Activated naive CD8-positive, alpha-beta T cell treated with anti-CD3 and anti-CD28 coated beads, Interleukin-2, amount 50 U/mL, for 24 hours (primary cell): ENCODE data around the gene RNF144B.
A peak's percentile ranks its signal among the peaks of the same experiment; 100 is the strongest.
"Not testable (repeated sequence)": the region's sequence is repeated elsewhere in the genome, so short reads cannot be mapped to it uniquely, and the experiment has no call there.

Experiments used
- ATAC-seq: fragments of 150-1000 bp; cut with Tn5 transposase; one replicate; pipeline ENCODE4 v1.10.0; 2021
- DNase-seq: peaks from one replicate; pipeline ENCODE4 v3.0.0; 2021
- H3K27ac Mint-ChIP-seq: one replicate; pipeline ENCODE4 v1.8.0; 2021; ENCODE audit warnings: mild to moderate bottlenecking, mixed read lengths
- H3K27me3 Mint-ChIP-seq: one replicate; pipeline ENCODE4 v1.8.0; 2021; ENCODE audit warnings: mixed read lengths
- H3K36me3 Mint-ChIP-seq: one replicate; pipeline ENCODE4 v1.8.0; 2021; ENCODE audit warnings: low read depth, mixed read lengths
- H3K4me1 Mint-ChIP-seq: one replicate; pipeline ENCODE4 v1.8.0; 2021; ENCODE audit warnings: mixed read lengths
- H3K4me3 Mint-ChIP-seq: one replicate; pipeline ENCODE4 v1.8.0; 2021; ENCODE audit warnings: mild to moderate bottlenecking, moderate library complexity, mixed read lengths
- H3K9me3 Mint-ChIP-seq: one replicate; pipeline ENCODE4 v1.8.0; 2021; ENCODE audit warnings: mixed read lengths

Gene RNF144B

GRCh38 chr6:18389479-18389878 is 2.3 kb downstream of the RNF144B start:
- Mint-ChIP-seq H3K9me3 (no peaks in the 10 kb centered on the region), H3K4me1 (peaks cover 49% of the 10 kb centered on the region), H3K27ac (no peak overlapping the region), H3K36me3 (no peaks in the 10 kb centered on the region), H3K27me3 (no peaks in the 10 kb centered on the region), H3K4me3 (peak overlapping the region; percentile 8)
- no peak for ATAC-seq
- no peak for DNase-seq

- Mint-ChIP-seq H3K27ac (no peak overlapping the region), H3K4me3 (no peak overlapping the region), H3K9me3 (no peaks in the 10 kb centered on the region), H3K36me3 (no peaks in the 10 kb centered on the region), H3K27me3 (no peaks in the 10 kb centered on the region), H3K4me1 (peaks cover 51% of the 10 kb centered on the region)
- ATAC-seq (no peak), DNase-seq (no peak)
These were observed 3.3 kb downstream of the RNF144B start for GRCh38 chr6:18390476-18390875.

GRCh38 chr6:18391023-18391422 is 3.9 kb downstream of the RNF144B start:
- no peak for DNase-seq
- H3K9me3 Mint-ChIP-seq: no peaks in the 10 kb centered on the region
- no peaks in the 10 kb centered on the region for H3K36me3 Mint-ChIP-seq
- ATAC-seq: no peak
- H3K4me1 Mint-ChIP-seq: peaks cover 51% of the 10 kb centered on the region
- H3K27me3 Mint-ChIP-seq: no peaks in the 10 kb centered on the region
- H3K4me3 Mint-ChIP-seq: no peak overlapping the region
- no peak overlapping the region for H3K27ac Mint-ChIP-seq

GRCh38 chr6:18392346-18392877 is 5.3 kb downstream of the RNF144B start:
- ATAC-seq (no peak), DNase-seq (no peak)
- no peaks in the 10 kb centered on the region for H3K9me3 Mint-ChIP-seq
- no peak overlapping the region for H3K4me3 Mint-ChIP-seq
- peaks cover 39% of the 10 kb centered on the region for H3K4me1 Mint-ChIP-seq
- H3K36me3 Mint-ChIP-seq: no peaks in the 10 kb centered on the region
- no peak overlapping the region for H3K27ac Mint-ChIP-seq
- H3K27me3 Mint-ChIP-seq: no peaks in the 10 kb centered on the region

GRCh38 chr6:18393698-18394097 is 6.5 kb downstream of the RNF144B start:
- H3K9me3 Mint-ChIP-seq: no peaks in the 10 kb centered on the region
- H3K27me3 Mint-ChIP-seq: no peaks in the 10 kb centered on the region
- no peaks in the 10 kb centered on the region for H3K36me3 Mint-ChIP-seq
- no peak overlapping the region for H3K4me3 Mint-ChIP-seq
- peaks cover 32% of the 10 kb centered on the region for H3K4me1 Mint-ChIP-seq
- peak; percentile 43 for ATAC-seq
- no peak overlapping the region for H3K27ac Mint-ChIP-seq
- DNase-seq: no peak

GRCh38 chr6:18395177-18395855 is 8.2 kb downstream of the RNF144B start:
- no peaks in the 10 kb centered on the region for H3K36me3 Mint-ChIP-seq
- peaks cover 22% of the 10 kb centered on the region for H3K4me1 Mint-ChIP-seq
- H3K4me3 Mint-ChIP-seq: no peak overlapping the region
- no peaks in the 10 kb centered on the region for H3K9me3 Mint-ChIP-seq
- DNase-seq (no peak), ATAC-seq (no peak)
- no peak overlapping the region for H3K27ac Mint-ChIP-seq
- no peaks in the 10 kb centered on the region for H3K27me3 Mint-ChIP-seq

GRCh38 chr6:18395856-18396197 is 8.7 kb downstream of the RNF144B start:
- DNase-seq: no peak
- Mint-ChIP-seq H3K27ac (no peak overlapping the region), H3K4me1 (peaks cover 22% of the 10 kb centered on the region), H3K4me3 (no peak overlapping the region), H3K36me3 (no peaks in the 10 kb centered on the region), H3K27me3 (no peaks in the 10 kb centered on the region), H3K9me3 (no peaks in the 10 kb centered on the region)
- no peak for ATAC-seq

- peaks cover 30% of the 10 kb centered on the region for H3K4me1 Mint-ChIP-seq
- no peak overlapping the region for H3K27ac Mint-ChIP-seq
- DNase-seq (no peak), ATAC-seq (no peak)
- no peaks in the 10 kb centered on the region for H3K36me3 Mint-ChIP-seq
- H3K9me3 Mint-ChIP-seq: no peaks in the 10 kb centered on the region
- H3K27me3 Mint-ChIP-seq: no peaks in the 10 kb centered on the region
- no peak overlapping the region for H3K4me3 Mint-ChIP-seq
These were observed 10.6 kb downstream of the RNF144B start for GRCh38 chr6:18397701-18398100.

GRCh38 chr6:18398225-18398624 is 11.1 kb downstream of the RNF144B start:
- not testable (repeated sequence) for H3K36me3 Mint-ChIP-seq, ATAC-seq, DNase-seq, H3K9me3 Mint-ChIP-seq, H3K4me3 Mint-ChIP-seq, H3K27ac Mint-ChIP-seq, H3K27me3 Mint-ChIP-seq
- H3K4me1 Mint-ChIP-seq: peaks cover 34% of the 10 kb centered on the region

GRCh38 chr6:18400831-18401446 is 13.8 kb downstream of the RNF144B start:
- DNase-seq (no peak), ATAC-seq (peak; percentile 74)
- H3K9me3 Mint-ChIP-seq: peaks cover under 1% of the 10 kb centered on the region
- H3K36me3 Mint-ChIP-seq: peaks cover 9% of the 10 kb centered on the region
- H3K4me1 Mint-ChIP-seq: peaks cover 37% of the 10 kb centered on the region
- no peaks in the 10 kb centered on the region for H3K27me3 Mint-ChIP-seq
- peak overlapping the region; percentile 63 for H3K27ac Mint-ChIP-seq
- H3K4me3 Mint-ChIP-seq: no peak overlapping the region

- H3K36me3 Mint-ChIP-seq: peaks cover 12% of the 10 kb centered on the region
- not testable (repeated sequence) for H3K27me3 Mint-ChIP-seq, ATAC-seq, DNase-seq, H3K4me3 Mint-ChIP-seq, H3K27ac Mint-ChIP-seq, H3K9me3 Mint-ChIP-seq
- H3K4me1 Mint-ChIP-seq: peaks cover 53% of the 10 kb centered on the region
These were observed 17.8 kb downstream of the RNF144B start for GRCh38 chr6:18404965-18405364.

GRCh38 chr6:18405477-18406293 is 18.5 kb downstream of the RNF144B start:
- DNase-seq (no peak), ATAC-seq (peak; percentile 44)
- no peaks in the 10 kb centered on the region for H3K27me3 Mint-ChIP-seq
- H3K4me3 Mint-ChIP-seq: no peak overlapping the region
- H3K9me3 Mint-ChIP-seq: peaks cover 4% of the 10 kb centered on the region
- peaks cover 16% of the 10 kb centered on the region for H3K36me3 Mint-ChIP-seq
- H3K4me1 Mint-ChIP-seq: peaks cover 55% of the 10 kb centered on the region
- peak overlapping the region; percentile 67 for H3K27ac Mint-ChIP-seq

GRCh38 chr6:18406955-18407749 is 20.0 kb downstream of the RNF144B start:
- Mint-ChIP-seq H3K27ac (no peak overlapping the region), H3K4me1 (peaks cover 44% of the 10 kb centered on the region), H3K9me3 (peaks cover 4% of the 10 kb centered on the region), H3K36me3 (peaks cover 16% of the 10 kb centered on the region), H3K27me3 (no peaks in the 10 kb centered on the region), H3K4me3 (no peak overlapping the region)
- DNase-seq: no peak
- peak; percentile 39 for ATAC-seq

GRCh38 chr6:18409602-18410001 is 22.5 kb downstream of the RNF144B start:
- not testable (repeated sequence) for H3K4me3 Mint-ChIP-seq, H3K36me3 Mint-ChIP-seq, H3K9me3 Mint-ChIP-seq, ATAC-seq, DNase-seq, H3K27me3 Mint-ChIP-seq, H3K27ac Mint-ChIP-seq
- H3K4me1 Mint-ChIP-seq: peaks cover 52% of the 10 kb centered on the region
